Renal pelvis (tissue), 4 donors: ENCODE measurements around the gene WNK1. TPM values are rescaled to one million over a fixed set of nuclear protein-coding genes. Genes with fewer than 3 reads are reported as not detected.
A peak's percentile ranks its signal among the peaks of the same experiment; 100 is the strongest.
"Not testable (repeated sequence)": the region's sequence is repeated elsewhere in the genome, so short reads cannot be mapped to it uniquely, and the experiment has no call there.

ENCODE experiments used
- DNase-seq: peaks from one replicate; pipeline ENCODE4 v3.0.0-alpha.2; 2013
- polyA plus RNA-seq, 3 donors: library from polyadenylated mRNA; unstranded; fragments of 120-200 nt; gene quantifications; one replicate each; pipeline ENCODE4 v1.2.1, GENCODE V29; 2013; ENCODE audit not compliant: insufficient read length in 3 of 3

The WNK1 gene
- polyA plus RNA-seq, 3 donors: 89.6 to 131 (median 128) TPM

DNA sequence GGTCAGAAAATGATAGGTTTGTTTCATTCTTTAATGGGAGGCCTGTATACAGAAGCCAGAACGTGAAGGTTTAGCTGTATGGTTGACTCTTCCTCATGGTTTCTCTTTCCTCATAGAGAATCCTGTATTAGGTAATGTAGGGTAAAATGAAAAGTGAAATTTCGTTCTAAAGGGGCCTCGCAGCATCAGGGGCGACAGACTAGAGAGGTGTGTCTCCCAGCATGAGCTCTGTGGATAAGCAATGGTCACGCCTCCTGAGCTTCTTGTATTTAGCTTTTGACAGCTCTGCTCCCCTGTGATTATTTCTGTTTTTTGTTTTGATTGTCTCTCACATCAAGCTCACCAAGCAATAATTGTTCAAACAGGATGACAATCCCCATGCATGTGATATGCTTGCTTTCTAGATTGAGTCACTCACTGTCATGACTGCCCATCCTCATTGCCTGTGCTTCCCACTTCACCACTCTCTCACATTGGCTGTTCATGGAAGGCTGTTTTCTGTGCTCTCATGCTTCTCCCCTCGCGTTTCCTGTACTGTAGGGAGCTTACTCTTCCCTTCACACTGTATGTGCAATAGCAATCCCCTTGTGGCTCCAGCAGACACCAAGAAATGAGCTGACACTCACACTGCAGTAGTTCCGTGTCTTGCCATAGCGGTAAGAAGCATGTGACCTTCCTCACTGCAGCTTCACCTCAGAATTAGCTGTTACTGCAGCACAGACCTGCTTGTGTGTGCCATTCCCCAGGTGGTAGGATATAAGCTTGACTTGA is 153.1 kb downstream of the WNK1 start:
- no peak for DNase-seq

DNA sequence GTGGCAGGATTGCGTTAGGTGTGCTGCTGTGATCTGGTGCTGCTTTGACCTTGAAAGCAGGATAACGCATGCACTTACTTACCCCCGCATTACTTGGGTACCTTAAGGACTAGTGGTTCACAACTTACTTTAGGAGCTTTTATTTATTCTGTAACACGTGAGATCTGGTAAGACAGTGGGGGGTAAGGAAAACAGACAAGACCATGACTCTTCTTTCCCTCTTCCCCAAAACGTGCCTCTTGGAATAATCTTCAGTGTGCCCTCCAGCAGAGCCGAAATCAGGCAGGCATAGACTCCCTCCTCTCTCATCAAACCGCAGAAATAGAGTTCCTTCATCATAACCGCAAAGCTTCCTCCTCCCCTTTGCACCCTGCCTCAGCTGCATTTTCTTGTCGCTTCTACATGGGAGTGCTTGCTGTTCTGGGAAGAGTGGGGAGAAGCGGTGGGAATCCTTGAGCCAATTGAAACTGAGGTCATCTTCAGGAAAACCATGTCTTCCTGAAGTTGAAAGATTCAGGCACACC is 153.7 kb downstream of the WNK1 start:
- no peak for DNase-seq

DNA sequence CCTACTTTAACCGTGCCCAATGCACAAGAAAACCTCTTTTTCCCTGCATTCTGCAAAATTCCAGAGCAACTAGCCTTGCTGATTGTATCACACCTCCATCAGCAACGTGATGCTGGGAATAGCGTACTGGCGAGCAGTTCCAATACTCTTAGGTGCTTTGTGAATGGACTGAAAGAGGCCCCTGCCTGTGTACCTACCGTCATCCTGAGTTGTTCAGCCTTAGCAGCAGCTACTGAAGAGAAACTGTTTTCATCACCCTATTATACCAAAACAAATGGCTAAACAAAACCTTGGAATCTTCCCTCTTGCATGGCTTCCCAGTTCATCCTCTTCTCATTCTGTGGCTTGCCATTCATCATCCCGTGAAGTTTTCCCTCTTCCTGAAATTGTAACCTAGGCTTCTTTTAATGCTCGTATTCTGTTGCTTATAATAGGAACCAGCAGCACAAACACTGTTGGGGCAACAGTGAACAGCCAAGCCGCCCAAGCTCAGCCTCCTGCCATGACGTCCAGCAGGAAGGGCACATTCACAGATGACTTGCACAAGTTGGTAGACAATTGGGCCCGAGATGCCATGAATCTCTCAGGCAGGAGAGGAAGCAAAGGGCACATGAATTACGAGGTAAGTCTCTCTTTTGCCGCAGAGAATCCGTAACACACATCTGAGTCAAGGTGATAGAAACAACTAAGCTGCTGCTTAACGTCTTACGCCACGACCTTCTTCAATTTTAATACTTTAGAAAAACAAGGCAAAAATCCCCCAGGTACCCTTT is 155.2 kb downstream of the WNK1 start:
- DNase-seq: no peak

DNA sequence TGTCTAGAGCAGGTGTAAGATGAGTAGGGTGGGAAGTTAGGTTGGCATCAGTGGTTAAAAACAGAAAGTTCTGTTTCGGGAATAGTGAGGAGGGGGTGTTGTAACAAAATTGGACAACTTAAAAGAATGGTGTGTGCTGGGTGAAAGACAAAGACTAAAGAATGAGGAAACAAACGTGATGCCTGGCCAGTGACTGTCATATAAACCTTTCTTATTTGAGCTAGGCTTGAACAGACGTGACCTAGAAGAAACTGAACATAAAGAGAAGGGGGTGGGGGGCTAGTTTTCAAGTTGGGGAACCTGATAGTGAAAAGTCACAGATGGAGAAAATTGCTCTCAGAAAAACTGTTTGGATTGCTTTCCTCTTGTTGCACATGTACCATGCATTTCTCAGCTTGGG is 157.5 kb downstream of the WNK1 start:
- no peak for DNase-seq

DNA sequence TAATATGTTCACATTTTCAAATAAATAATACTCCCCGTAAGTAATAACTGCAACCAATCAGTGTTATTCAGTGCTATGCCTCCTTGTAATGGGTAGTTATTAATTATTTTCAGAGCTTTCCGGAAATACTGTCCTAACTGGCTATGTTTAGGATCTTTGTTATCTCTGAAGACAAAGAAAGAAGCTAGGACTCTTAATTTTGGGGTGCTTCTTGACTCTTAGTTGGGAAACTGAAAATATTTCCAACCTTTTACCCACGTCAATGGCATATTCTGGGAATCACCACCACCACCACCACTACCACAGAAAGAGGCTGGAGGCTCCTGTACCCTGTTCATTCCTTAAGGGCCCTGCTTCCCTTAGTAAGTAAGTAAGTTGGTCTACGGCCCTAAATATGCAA is 158.0 kb downstream of the WNK1 start:
- no peak for DNase-seq

DNA sequence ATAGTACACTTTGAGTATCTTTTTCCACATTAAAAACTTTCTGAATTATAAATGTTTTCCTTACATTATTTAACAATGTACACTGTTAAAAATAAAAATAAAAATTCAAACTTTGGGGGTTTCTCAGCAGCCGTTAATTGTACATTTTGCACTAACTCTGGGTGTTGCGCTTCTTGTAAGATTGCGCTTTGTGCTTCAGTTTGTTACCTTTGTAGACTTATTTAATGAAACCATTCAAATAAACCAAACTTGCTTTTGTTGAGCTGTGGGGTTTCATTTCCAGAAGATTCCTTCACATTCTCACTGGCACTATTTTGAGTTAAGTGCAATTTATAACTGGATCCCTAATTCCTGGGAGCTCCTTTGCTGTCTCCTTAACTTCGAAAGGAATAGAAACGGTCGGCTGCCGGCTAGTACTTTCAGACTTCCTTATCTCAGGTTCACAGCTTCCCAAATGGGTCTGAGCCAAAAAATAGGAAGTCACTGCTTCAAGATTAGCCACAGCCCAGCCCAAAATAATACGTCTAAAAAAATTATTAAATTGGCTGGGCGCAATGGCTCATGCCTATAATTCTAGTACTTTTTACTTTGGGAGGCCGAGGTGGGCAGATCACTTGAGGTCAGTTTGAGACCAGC is 158.9 kb downstream of the WNK1 start:
- no peak for DNase-seq

DNA sequence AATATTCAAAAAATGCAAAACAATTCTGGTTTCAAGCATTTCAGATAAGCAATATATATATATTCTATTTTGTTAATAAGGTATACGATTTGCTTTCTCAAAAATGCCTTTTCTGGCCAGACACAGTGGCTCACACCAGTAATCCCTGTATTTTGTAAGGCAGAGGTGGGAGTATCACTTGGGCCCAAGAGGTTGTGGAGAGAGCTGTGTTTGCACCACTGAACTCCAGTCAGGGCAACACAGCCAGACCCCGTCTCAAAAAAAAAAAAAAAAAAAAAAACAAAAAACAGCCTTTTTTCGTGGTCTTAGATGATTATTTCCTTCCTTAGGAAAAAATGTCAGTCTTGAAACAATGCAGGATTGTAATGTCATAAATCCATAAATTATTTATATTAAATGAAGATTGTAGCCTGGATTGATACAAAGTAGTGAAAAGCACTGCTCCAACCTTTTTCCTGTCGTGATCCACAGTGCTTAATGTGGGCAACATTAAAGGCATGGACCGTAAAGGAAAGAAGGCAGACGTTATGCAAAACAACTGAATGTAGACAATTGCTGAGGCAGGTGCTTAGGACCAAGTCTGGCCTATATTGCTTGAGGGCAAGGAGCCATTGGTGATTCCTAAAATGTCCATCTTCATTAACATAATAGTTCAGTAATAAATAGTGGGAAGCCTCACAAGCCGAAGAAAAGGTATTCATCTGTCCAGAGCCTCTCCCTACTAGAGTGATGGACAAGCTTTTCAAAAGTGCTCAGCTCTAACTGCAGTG is 160.3 kb downstream of the WNK1 start:
- no peak for DNase-seq

DNA sequence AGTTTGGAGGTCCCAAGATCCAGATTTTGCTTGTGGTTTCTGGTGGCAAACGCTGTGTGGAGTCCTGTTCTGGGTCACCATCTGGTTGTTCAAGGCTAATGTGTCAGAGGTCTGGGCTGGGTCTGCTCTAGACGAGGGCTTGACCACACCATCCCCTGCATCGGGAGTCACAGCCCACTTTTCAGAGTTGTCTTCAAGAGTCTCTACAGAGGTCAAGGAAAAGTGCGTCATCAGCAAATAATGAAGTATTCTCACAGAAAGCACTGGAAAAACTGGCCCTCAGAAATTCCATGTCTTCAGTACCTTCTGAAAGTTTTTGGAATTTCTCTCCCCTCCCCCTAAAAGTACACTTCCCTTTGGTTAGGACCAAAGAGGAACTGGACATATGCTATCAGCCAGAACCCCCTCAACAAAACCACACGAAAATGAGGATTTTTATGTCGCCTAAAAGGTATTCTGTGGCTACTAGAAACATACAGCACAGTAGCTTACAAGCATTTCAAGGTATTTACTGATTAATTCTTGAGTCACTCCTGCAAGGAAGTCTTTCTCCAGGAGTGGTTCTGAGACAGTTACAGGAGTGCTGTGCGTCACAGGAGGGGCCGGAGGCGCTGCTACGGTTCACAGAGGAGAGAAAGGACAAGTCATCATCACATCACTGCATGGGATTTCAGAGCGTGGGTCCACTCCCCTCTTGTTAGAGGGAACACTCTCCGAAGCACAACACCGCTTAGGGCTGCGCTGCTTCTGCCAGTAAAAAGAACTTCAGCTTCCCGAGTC is 161.7 kb downstream of the WNK1 start:
- no peak for DNase-seq

DNA sequence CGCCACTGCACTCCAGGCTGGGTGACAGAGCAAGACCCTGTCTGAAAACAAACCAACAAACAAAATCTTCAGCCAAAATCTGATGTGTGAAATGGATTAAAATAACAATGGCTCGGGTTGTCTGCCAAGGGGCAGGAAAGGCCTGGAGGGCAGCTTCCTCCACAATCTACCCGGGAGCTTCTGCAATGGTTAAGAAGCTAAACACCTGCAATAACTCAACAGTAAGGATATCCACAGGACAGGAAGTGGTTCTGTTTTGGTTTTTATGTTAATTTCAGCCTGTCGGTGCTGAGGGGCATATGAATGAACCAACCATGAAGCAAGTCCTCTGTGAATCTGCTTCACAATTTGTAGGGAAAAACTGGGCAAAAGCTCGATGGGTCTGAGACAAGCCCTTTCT is 162.7 kb downstream of the WNK1 start:
- DNase-seq: no peak

DNA sequence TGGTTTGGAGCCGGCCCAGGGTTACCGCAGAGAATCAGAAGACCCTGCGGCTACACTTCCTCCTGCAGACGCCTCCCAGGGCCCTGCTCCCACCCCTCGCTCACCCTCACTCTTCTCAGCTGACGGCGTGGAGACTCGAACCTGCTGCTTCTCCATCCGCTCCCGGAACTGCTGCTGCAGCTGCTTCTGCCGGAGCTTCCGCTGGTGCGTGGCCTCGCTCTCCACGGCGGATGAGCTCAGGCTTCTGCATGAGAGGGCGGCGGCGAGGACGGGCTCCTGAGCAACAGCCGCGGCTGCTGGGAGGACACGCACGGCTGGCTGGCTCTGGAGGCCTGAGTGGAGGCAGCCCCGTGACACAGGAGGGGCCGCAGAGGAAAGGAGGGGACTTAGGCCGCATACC is 163.9 kb downstream of the WNK1 start:
- DNase-seq: peak; percentile 58

DNA sequence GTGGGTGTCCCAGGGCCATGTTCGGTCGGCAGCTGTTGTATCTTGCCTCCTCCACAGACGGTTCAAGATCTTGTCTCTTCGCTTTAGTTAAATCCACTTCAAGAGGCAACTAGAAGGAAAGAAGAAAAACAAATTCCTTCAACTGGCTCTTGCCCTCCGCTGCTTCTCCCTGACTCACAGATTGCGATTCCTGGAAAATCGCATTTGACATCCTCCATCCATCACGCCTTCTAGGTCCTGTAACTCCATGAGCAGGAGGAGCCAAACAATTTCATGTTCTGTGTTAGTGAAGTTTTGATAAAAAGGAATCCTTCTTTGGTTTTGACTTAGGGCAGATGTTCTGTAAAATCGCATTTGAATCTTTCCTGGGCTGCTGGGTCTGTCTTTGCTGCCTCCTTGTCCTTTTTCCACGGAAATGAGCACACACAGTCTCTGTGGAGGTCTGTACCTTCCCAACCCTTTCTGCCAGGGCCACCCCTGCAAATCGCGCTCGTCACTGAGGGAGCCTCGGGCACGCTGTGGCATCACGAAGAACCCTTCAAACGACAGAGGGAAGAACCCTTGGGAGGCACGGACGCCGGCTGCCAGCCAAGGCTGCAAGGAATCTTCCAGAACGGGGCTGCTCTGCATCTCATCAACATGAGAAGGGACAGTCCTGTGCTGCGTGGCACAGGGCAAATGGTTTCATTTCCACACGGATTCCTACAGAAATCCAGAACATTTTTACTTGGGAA is 164.5 kb downstream of the WNK1 start:
- no peak for DNase-seq

DNA sequence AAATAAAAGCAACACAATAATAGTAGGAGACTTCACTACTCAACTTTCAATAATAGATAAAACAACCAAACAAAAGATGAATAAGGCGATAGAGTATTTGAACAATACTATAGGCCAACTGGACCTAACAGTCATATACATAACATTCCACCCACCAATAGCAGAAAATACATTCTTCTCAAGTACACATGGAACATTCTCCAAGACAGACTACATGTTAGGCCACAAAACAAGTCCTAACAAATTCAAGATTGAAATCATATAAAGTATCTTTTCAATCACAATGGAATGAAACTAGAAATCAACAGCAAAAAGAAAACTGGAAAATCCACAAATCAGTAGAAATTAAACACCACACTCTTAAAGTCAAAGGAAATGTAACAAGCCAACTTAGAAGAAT is 168.3 kb downstream of the WNK1 start:
- DNase-seq: no peak

DNA sequence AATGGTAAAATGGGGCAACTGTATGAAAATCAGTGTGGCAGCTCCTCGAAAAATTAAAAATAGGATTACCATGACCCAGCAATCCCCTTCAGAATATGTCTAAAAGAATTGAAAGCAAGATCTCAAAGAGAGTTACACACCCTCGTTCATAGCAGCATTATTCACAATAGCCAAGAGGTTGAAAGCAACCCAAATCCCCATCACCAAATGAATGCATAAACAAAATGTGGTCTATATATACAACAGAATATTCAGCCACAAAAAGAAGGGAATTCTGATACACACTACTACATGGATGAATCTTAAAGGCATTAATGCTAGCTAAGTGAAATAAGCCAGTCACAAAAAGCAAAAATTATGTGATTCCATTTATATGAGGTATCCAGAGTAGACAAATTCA is 169.9 kb downstream of the WNK1 start:
- DNase-seq: no peak

DNA sequence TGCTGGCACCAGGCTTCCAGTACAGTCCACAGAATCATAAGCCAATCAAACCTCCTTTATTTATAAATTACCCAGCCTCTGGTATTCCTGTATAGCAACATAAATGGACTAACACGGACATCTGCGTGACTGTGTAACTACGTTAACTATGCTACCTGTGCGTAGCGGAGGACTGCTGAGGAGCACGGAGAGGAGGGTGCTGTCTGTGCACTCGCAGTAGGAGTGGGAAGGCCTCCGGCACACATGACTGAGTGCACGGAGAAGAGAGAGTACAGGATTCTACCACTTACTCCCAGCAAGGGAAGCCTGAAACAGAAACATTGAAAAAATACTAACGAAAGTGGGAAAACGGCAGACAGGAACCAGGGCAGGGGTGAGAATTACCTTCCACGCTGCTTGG is 174.3 kb downstream of the WNK1 start:
- DNase-seq: no peak

DNA sequence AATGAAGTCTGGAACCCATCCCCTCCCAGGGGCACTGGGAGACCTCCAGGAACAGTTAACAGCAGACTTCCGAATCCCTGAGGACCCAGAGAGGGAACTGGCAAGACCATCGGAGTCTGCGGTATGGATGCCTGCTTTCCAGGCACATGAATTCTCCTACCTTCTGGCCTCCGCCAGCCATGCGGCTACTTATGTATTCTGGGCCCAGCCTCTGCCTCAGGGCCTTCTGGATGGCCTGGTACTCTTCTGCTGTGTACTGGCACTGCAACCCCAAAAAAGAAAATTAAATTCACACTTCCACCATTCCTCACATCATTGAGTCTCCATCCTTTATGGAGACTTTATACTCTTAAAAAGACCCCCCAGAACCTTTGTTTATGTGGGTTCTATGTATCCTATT is 178.7 kb downstream of the WNK1 start:
- DNase-seq: no peak

DNA sequence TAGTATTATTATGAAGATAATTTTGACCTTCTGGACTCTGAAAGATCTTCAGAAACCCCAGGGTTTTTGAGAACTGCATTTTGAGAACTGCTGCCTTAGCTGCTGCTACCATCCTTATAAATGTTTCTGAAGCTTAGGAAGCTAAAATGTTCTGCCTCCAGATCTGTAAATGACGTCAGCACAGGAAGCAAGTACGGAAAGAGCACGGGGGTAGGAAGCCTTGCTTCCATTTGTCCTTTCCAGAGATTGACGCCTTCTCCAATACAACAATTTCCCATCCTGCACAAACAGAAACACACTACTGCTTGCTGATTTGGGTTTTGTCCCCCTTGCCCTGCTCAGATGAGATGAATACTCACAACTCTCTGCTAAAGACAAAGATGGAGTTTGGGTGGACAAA is 179.2 kb downstream of the WNK1 start:
- no peak for DNase-seq

DNA sequence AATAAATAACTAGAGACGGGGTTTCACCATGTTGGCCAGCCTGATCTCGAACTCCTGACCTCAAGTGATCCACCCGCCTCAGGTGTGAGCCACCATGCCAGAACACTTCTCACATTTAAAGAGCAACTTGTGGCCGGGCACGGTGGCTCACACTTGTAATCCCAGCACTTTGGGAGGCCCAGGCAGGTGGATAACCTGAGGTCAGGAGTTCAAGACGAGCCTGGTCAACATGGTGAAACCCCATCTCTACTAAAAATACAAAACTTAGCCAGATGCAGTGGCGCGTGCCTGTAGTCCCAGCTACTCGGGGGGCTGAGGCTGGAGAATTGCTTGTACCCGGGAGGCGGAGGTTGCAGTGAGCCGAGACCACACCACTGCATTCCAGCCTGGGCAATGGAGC is 183.5 kb downstream of the WNK1 start:
- DNase-seq: not testable (repeated sequence)

DNA sequence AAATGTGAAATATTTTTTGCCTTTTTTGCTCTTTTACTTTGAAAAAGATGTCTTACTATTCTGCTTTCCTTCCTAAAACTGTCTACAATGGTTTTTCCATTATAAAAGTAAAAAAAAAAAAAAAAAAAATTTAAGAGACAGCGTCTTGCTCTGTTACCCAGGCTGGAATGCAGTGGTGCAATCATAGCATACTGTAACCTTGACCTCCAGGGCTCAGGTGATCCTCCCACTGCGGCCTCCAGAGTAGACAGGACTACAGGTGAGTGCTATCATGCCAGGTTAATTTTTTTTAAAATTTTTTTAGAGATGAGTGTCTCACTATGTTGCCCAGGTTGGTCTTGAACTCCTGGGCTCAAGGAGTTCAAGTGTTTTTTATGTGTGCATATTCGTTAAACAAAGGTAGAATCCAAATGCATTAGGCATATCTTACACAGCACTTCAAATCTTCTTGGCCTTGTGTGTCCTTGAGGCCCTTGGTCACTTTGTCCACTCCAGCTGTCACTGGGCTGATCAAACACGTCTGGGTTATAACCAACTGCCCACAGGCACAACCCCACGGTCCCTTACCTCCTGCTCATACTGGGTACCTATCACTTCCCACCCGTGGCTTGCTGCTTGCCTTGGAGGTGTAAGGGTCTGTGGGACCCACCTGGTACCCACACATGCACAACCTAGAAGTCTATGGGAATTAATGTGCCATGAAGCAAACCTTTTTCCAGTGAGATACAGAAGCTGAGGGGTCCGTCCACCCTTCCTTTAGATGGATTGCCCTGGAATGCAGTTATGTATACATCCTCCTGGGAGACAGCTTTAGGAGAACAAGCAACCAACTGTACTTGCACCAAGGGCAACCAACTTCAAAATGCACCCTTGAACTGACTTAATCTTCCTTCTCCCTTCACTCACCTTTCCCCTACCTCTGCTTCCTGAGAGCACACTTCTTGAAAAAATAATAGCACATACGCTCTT is 184.3 kb downstream of the WNK1 start:
- DNase-seq: no peak

DNA sequence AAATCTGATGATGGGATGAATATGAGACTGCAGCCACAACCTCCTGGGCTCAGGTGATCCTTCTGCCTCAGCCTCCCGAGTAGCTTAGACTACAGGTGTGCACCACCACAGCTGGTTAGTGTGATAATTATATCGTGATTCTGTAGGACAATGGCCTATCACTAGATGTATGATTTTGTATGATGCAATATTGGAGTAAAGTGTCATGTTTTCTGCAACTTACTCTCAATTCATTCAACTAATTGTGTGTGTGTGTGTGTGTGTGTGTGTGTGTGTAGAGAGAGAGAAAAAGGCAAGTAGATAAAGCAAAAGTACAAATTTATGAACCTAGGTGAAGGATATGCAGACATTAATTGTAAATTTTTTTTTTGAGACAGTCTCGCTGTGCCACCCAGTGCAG is 186.4 kb downstream of the WNK1 start:
- no peak for DNase-seq
